Sigmoid colon (tissue), 4 donors: ENCODE results near the gene EFNA4.

Experiments
- CTCF ChIP-seq, 4 experiments: fragments of 450-650 bp in 3 of 4; fragments of 200-600 bp in 1 of 4; IDR thresholded peaks; one replicate each; pipeline ENCODE4 v1.5.1; 2016 to 2019; ENCODE audit warnings: antibody characterized with exemption in 4 of 4, mild to moderate bottlenecking in 3 of 4, moderate library complexity in 2 of 4
- POLR2A ChIP-seq, 2 donors: fragments of 450-650 bp; IDR thresholded peaks; one replicate each; pipeline ENCODE4 v1.6.1; 2016; ENCODE audit warnings: antibody characterized with exemption in 2 of 2, mild to moderate bottlenecking in 2 of 2, moderate library complexity in 2 of 2
- POLR2AphosphoS5 ChIP-seq, 4 donors: sonication (generic); formaldehyde crosslinking; IDR thresholded peaks; one replicate each; pipeline ENCODE4 v1.6.1; 2017; ENCODE audit warnings: antibody characterized with exemption in 4 of 4

GRCh38 chr1:155017946-155018316, 45.6 kb upstream of the EFNA4 start:
- TF ChIP-seq POLR2A (IDR thresholded peaks at IDR 0.05), result no peak
- TF ChIP-seq CTCF (IDR thresholded peaks at IDR 0.05), result no peak
- TF ChIP-seq POLR2AphosphoS5 (IDR thresholded peaks at IDR 0.05), result no peak
